Upper lobe of right lung (tissue), 1 donor: ENCODE measurements around the gene RFTN2. TPM values are rescaled to one million over a fixed set of nuclear protein-coding genes. Genes with fewer than 3 reads are reported as not detected.
"Not testable (repeated sequence)": the region's sequence is repeated elsewhere in the genome, so short reads cannot be mapped to it uniquely, and the experiment has no call there.

Experiments
- ATAC-seq: fragments of 200-7000 bp; cut with Tn5 transposase; one replicate; pipeline ENCODE4 v1.9.1; 2020; ENCODE audit warnings: mild to moderate bottlenecking, moderate library complexity
- DNase-seq: peaks from one replicate; pipeline ENCODE4 v3.0.0-alpha.2; 2020
- H3K27ac ChIP-seq: fragments of 200-600 bp; one replicate; pipeline ENCODE4 v1.8.0; 2022
- H3K27me3 ChIP-seq: fragments of 200-600 bp; one replicate; pipeline ENCODE4 v1.8.0; 2022; ENCODE audit warnings: mild to moderate bottlenecking
- H3K36me3 ChIP-seq: fragments of 200-600 bp; one replicate; pipeline ENCODE4 v1.8.0; 2022
- H3K4me1 ChIP-seq: fragments of 200-600 bp; one replicate; pipeline ENCODE4 v1.8.0; 2022
- H3K4me3 ChIP-seq: fragments of 200-600 bp; one replicate; pipeline ENCODE4 v1.8.0; 2022; ENCODE audit warnings: mild to moderate bottlenecking
- H3K9me3 ChIP-seq: fragments of 200-600 bp; one replicate; pipeline ENCODE4 v1.8.0; 2022
- CTCF ChIP-seq: fragments of 200-600 bp; IDR thresholded peaks from one replicate; pipeline ENCODE4 v1.8.0; 2022; ENCODE audit warnings: antibody characterized with exemption
- intact Hi-C: fragments of 100-400 bp; cut with DNase I; formaldehyde crosslinking; loops from one replicate; pipeline ENCODE4 v1.11.0; 2022
- total RNA-seq: library from RNA; stranded (reverse); fragmentation: NEBNext Ultra II Directional; extraction: Animal tissue kit (Norgen Biotek cat#: 25700); gene quantifications from one replicate; pipeline ENCODE4 v1.2.1, GENCODE V29; 2021
- donor health status: DM: no; HTN: yes; CAD: no; lungs with severe emphysema.

The RFTN2 gene
- total RNA-seq, 1 donor from 2014 or later = 12.3 TPM

DNA sequence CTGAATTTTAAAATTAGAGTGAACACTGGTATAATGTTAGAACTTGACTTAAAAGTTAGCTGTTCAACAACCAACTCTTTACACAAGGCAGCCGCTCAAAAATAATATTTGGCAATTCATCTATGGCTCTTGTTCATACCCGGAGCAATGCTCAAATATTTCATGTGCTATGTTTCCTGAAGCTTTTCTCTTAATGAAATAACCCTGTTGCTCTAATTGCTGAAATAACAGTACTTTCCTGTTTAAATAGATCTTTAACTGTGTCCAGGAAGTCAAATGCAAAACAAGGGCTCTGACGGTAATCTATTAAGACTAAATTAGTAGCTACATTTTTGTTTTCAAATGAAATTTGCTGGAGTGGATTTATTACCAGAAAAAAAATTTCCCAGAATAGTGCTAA lies 33.7 kb downstream of the RFTN2 start:
- ATAC-seq (no peak), DNase-seq (no peak)
- no peaks in the 10 kb centered on the region for H3K9me3 ChIP-seq
- no peak overlapping the region for H3K4me3 ChIP-seq
- no peaks in the 10 kb centered on the region for H3K4me1 ChIP-seq
- H3K36me3 ChIP-seq = no peaks in the 10 kb centered on the region
- TF ChIP-seq CTCF = no peak
- no peak overlapping the region for H3K27ac ChIP-seq
- H3K27me3 ChIP-seq = no peaks in the 10 kb centered on the region
- intact Hi-C loops = no loop called here

- H3K9me3 ChIP-seq, ATAC-seq, H3K27ac ChIP-seq, H3K4me3 ChIP-seq, H3K4me1 ChIP-seq, H3K27me3 ChIP-seq, DNase-seq, H3K36me3 ChIP-seq, intact Hi-C loops: not testable (repeated sequence)
Observed at GRCh38 chr2:197640571-197641122, 34.7 kb downstream of the RFTN2 start.

DNA sequence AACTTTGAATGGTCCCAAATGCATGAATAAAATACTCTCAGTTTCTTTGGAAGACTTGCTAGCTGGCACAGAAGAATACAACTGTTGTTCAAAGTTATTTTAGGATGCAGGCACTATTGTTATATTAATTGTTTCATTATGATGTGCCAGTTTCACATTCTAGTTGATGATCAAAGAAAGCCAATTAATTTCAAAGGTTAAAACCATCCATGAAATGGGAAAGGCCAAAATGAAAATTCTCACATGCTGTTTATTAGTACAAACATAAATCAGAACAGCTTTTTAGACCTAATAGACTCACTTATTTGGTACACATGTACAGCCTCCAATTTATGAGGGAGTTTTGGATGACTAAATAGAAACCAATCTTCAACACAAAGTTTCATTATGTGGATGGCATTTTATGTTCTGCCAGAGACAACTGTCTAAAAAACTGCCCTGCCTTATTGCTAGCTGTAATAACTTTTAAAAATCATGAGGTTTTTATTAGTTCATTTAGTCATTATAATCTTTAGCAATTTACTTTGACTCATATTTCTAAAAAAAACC lies 42.2 kb downstream of the RFTN2 start:
- H3K27ac ChIP-seq = no peak overlapping the region
- H3K4me1 ChIP-seq = no peaks in the 10 kb centered on the region
- TF ChIP-seq CTCF = no peak
- no peak for DNase-seq
- H3K9me3 ChIP-seq = no peaks in the 10 kb centered on the region
- H3K4me3 ChIP-seq = no peak overlapping the region
- no peaks in the 10 kb centered on the region for H3K27me3 ChIP-seq
- no peak for ATAC-seq
- no peaks in the 10 kb centered on the region for H3K36me3 ChIP-seq
- intact Hi-C loops = no loop called here

DNA sequence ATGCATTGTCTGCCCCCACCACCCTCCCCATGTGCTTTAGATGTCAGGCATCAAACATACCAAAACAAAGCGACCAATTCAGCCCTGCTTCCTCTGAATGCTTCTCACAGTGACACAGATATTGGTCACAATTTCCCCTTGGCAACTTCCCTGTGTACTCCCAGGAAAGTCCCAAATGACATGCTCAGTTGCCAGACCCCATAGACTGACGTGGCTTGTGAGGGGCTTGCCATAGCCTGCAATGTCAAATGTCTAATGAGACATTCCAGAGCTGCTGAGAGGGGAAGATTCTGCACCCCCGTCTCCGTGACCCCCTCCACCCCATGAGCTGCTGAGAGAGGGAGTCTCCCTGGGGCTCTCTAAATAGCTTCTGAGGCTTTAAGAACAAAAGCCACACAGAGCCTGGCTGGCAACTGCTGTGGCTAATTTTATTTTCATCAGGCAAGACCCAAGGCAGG lies 47.3 kb downstream of the RFTN2 start:
- intact Hi-C loops = no loop called here
- ATAC-seq = no peak
- Histone ChIP-seq H3K4me3 (no peak overlapping the region), H3K27ac (no peak overlapping the region), H3K4me1 (no peaks in the 10 kb centered on the region), H3K36me3 (no peaks in the 10 kb centered on the region), H3K9me3 (no peaks in the 10 kb centered on the region), H3K27me3 (no peaks in the 10 kb centered on the region)
- TF ChIP-seq CTCF = no peak
- no peak for DNase-seq

DNA sequence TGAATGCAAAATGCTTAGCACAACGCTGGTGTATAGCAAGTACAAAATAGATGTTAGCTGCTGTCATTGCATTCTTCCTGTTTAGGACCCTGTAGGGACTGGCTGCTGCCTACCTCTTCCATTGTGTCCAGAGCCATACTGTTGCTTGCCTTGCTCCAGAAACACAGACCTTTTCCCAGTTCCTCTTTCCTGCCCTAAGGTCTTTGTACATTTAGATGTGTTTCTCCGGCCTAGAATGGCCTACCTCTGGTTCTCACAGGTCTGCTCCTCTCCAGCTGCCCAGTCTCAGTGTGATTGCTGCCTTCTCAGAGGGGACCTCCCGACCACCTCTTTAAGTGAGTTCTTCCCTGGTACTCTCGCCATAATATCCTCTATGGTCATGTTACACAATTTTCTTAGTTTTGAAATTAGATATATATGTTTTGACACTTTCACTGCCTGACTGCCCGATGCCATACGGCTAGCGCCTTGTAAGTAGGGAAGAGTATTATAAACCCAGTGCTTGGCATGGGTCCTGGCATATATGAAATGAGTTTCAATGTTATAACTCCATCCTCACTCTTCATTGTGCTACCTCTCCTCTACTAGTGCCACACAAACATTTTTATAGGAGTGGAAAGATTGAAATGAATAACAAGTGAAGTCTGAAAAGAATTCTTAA lies 48.3 kb downstream of the RFTN2 start:
- Histone ChIP-seq H3K27me3 (no peaks in the 10 kb centered on the region), H3K4me3 (no peak overlapping the region), H3K9me3 (no peaks in the 10 kb centered on the region), H3K36me3 (no peaks in the 10 kb centered on the region), H3K27ac (no peak overlapping the region), H3K4me1 (no peaks in the 10 kb centered on the region)
- no peak for TF ChIP-seq CTCF
- intact Hi-C loops = no loop called here
- ATAC-seq (peak; percentile 42), DNase-seq (no peak)

DNA sequence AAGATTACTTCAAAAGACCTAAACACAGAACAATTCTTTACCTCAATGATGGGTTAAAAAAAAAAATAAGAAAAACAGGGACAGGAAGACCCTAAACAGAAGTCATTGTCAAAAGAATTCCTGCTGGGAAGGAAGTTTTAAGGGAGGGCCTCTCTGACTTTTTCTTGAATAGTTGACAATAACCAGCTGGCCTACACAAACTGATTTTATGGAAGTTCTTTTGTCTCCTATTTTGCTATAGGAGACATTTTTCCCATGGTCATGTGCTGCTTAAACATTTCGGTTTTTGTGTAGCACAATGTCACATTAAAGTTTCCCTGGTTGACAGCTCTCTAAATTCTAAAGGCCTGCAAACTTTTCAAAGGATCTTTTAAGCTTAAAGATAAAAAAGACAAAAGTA lies 55.3 kb downstream of the RFTN2 start:
- Histone ChIP-seq H3K4me1 (no peaks in the 10 kb centered on the region), H3K9me3 (no peaks in the 10 kb centered on the region), H3K27me3 (no peaks in the 10 kb centered on the region), H3K4me3 (no peak overlapping the region), H3K27ac (no peak overlapping the region), H3K36me3 (no peaks in the 10 kb centered on the region)
- ATAC-seq (no peak), DNase-seq (no peak)
- intact Hi-C loops = no loop called here
- TF ChIP-seq CTCF = no peak
